ENCODE results near the gene TESK2.

TESK2 gene

GRCh38 chr1:45321444-45321843 lies 169.5 kb downstream of the TESK2 start:
- no peaks in the 10 kb centered on the region for H4K20me1 ChIP-seq
- no peak for TF ChIP-seq Cebpa-rat (IDR thresholded peaks at IDR 0.05)
- H3K4me1 ChIP-seq: peaks cover 9% of the 10 kb centered on the region
- H3K4me2 ChIP-seq: no peak overlapping the region
- no peak overlapping the region for H3K9ac ChIP-seq
- H3K27ac ChIP-seq: no peak overlapping the region
- H3K36me3 ChIP-seq: no peaks in the 10 kb centered on the region
- H3K4me3 ChIP-seq: no peak overlapping the region
- no peaks in the 10 kb centered on the region for H3K27me3 ChIP-seq
- no peaks in the 10 kb centered on the region for H3K9me3 ChIP-seq

- no peak overlapping the region for H3K4me2 ChIP-seq
- no peaks in the 10 kb centered on the region for H3K36me3 ChIP-seq
- H3K27me3 ChIP-seq: no peaks in the 10 kb centered on the region
- no peaks in the 10 kb centered on the region for H4K20me1 ChIP-seq
- no peaks in the 10 kb centered on the region for H3K4me1 ChIP-seq
- H3K9ac ChIP-seq: no peak overlapping the region
- no peak for TF ChIP-seq Cebpa-rat (IDR thresholded peaks at IDR 0.05)
- H3K9me3 ChIP-seq: no peaks in the 10 kb centered on the region
- no peak overlapping the region for H3K27ac ChIP-seq
- no peak overlapping the region for H3K4me3 ChIP-seq
Observed at GRCh38 chr1:45319761-45320160, 171.2 kb downstream of the TESK2 start.

GRCh38 chr1:45317166-45317565 lies 173.8 kb downstream of the TESK2 start:
- Histone ChIP-seq H3K4me2 (no peak overlapping the region), H4K20me1 (no peaks in the 10 kb centered on the region), H3K36me3 (no peaks in the 10 kb centered on the region), H3K4me1 (no peaks in the 10 kb centered on the region), H3K27ac (no peak overlapping the region), H3K27me3 (no peaks in the 10 kb centered on the region), H3K4me3 (no peak overlapping the region), H3K9me3 (no peaks in the 10 kb centered on the region), H3K9ac (no peak overlapping the region)
- no peak for TF ChIP-seq Cebpa-rat (IDR thresholded peaks at IDR 0.05)

GRCh38 chr1:45314266-45314665 lies 176.7 kb downstream of the TESK2 start:
- no peak overlapping the region for H3K9ac ChIP-seq
- no peaks in the 10 kb centered on the region for H3K4me1 ChIP-seq
- H3K4me3 ChIP-seq: no peak overlapping the region
- no peaks in the 10 kb centered on the region for H3K36me3 ChIP-seq
- H3K27me3 ChIP-seq: no peaks in the 10 kb centered on the region
- no peak overlapping the region for H3K27ac ChIP-seq
- H4K20me1 ChIP-seq: no peaks in the 10 kb centered on the region
- TF ChIP-seq Cebpa-rat (IDR thresholded peaks at IDR 0.05): no peak
- H3K9me3 ChIP-seq: peaks cover 7% of the 10 kb centered on the region; the same call in 1 of the 2 replicates
- no peak overlapping the region for H3K4me2 ChIP-seq

- Histone ChIP-seq H3K27me3 (no peaks in the 10 kb centered on the region), H3K4me1 (peaks cover 53% of the 10 kb centered on the region), H3K4me3 (no peak overlapping the region), H3K36me3 (no peaks in the 10 kb centered on the region), H3K27ac (peak overlapping the region; percentile 74; the same call in 1 of the 2 replicates), H3K9ac (peak overlapping the region; percentile 57; the same call in 1 of the 2 replicates), H3K9me3 (peaks cover 7% of the 10 kb centered on the region; the same call in 1 of the 2 replicates), H4K20me1 (no peaks in the 10 kb centered on the region), H3K4me2 (peak overlapping the region; percentile 98)
- TF ChIP-seq Cebpa-rat (IDR thresholded peaks at IDR 0.05): no peak
Observed at GRCh38 chr1:45306905-45307304, 184.1 kb downstream of the TESK2 start.

GRCh38 chr1:45306319-45306718 lies 184.6 kb downstream of the TESK2 start:
- peaks cover 59% of the 10 kb centered on the region for H3K4me1 ChIP-seq
- TF ChIP-seq Cebpa-rat (IDR thresholded peaks at IDR 0.05): no peak
- no peaks in the 10 kb centered on the region for H3K36me3 ChIP-seq
- H4K20me1 ChIP-seq: no peaks in the 10 kb centered on the region
- peak overlapping the region; percentile 57 for H3K9ac ChIP-seq
- H3K27me3 ChIP-seq: no peaks in the 10 kb centered on the region
- H3K27ac ChIP-seq: peak overlapping the region; percentile 74
- peak overlapping the region; percentile 98 for H3K4me2 ChIP-seq
- peak overlapping the region; percentile 36; the same call in 1 of the 2 replicates for H3K4me3 ChIP-seq
- H3K9me3 ChIP-seq: peaks cover 6% of the 10 kb centered on the region; the same call in 1 of the 2 replicates

GRCh38 chr1:45305231-45305630 lies 185.7 kb downstream of the TESK2 start:
- Histone ChIP-seq H3K4me3 (peak overlapping the region; percentile 74), H4K20me1 (no peaks in the 10 kb centered on the region), H3K9me3 (no peaks in the 10 kb centered on the region; the same call in 1 of the 2 replicates), H3K36me3 (no peaks in the 10 kb centered on the region), H3K9ac (no peak overlapping the region), H3K27ac (peak overlapping the region; percentile 91), H3K4me2 (peak overlapping the region; percentile 98), H3K27me3 (no peaks in the 10 kb centered on the region), H3K4me1 (peaks cover 68% of the 10 kb centered on the region)
- no peak for TF ChIP-seq Cebpa-rat (IDR thresholded peaks at IDR 0.05)

GRCh38 chr1:45304311-45305081 lies 186.5 kb downstream of the TESK2 start:
- H3K4me3 ChIP-seq: peak overlapping the region; percentile 74
- peaks cover 68% of the 10 kb centered on the region for H3K4me1 ChIP-seq
- no peaks in the 10 kb centered on the region for H3K36me3 ChIP-seq
- H3K27me3 ChIP-seq: no peaks in the 10 kb centered on the region
- H4K20me1 ChIP-seq: no peaks in the 10 kb centered on the region
- H3K27ac ChIP-seq: peak overlapping the region; percentile 91
- H3K9ac ChIP-seq: peak overlapping the region; percentile 87
- peak overlapping the region; percentile 98 for H3K4me2 ChIP-seq
- H3K9me3 ChIP-seq: no peaks in the 10 kb centered on the region; the same call in 1 of the 2 replicates
- TF ChIP-seq Cebpa-rat (IDR thresholded peaks at IDR 0.05): no peak

- Histone ChIP-seq H3K36me3 (no peaks in the 10 kb centered on the region), H3K27ac (peak overlapping the region; percentile 91)
Observed at GRCh38 chr1:45303520-45304310, 187.2 kb downstream of the TESK2 start.

More at GRCh38 chr1:45303520-45304310, 187.2 kb downstream of the TESK2 start:
- TF ChIP-seq Cebpa-rat (IDR thresholded peaks at IDR 0.05): peak; percentile 65; the same call in 1 of the 2 replicates
- H4K20me1 ChIP-seq: no peaks in the 10 kb centered on the region
- peak overlapping the region; percentile 87 for H3K9ac ChIP-seq
- peak overlapping the region; percentile 98 for H3K4me2 ChIP-seq
- H3K4me3 ChIP-seq: peak overlapping the region; percentile 74
- H3K4me1 ChIP-seq: peaks cover 68% of the 10 kb centered on the region
- H3K9me3 ChIP-seq: no peaks in the 10 kb centered on the region
- no peaks in the 10 kb centered on the region for H3K27me3 ChIP-seq
